ENCODE results near the gene ARHGEF5.

DNA sequence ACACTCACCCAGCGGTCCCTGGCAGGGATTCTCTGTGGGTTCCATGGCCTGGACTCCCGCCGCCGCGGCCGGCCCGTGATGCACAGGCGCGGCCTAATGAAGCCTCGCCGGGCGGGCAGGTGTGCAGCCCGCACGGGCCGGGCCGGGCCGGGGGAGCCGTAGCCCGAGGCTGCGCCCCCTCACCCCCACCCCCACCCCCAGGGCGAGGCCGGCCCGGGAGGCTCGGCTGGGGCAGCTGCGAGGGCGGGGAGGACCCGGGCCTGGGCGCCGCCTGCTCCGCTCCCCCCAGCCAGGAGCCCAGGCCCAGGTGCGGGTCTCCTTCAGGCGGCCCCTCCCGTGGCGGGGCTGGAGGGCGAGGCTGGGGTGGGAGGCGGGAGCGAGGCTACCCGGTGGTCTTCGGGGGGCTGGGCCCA is 48.5 kb downstream of the ARHGEF5 start, which contains the start of gene NOBOX:
- TF ChIP-seq CTCF (conservative IDR thresholded peaks at IDR 0.05; ENCODE audit: low read depth, low read length) (no peak), EZH2 (IDR thresholded peaks at IDR 0.05; ENCODE audit: borderline replicate concordance, low read depth, low read length, poor library complexity, severe bottlenecking) (no peak)
